Neural progenitor cell (in vitro differentiated cells): ENCODE data around the gene RBM15. TPM values are rescaled to one million over a fixed set of nuclear protein-coding genes. Genes with fewer than 3 reads are reported as not detected.

ENCODE experiments used
- DNase-seq: peaks from one replicate; pipeline ENCODE4 v3.0.0-alpha.2; 2016; ENCODE audit warnings: low spot score
- H2AFZ ChIP-seq: fragments of 200-600 bp; sonication (generic); replicated peaks from 2 replicates; pipeline ENCODE4 v1.6.1; 2016; ENCODE audit warnings: antibody characterized with exemption
- H3F3A ChIP-seq: fragments of 200-600 bp; sonication (generic); 2 replicates; pipeline ENCODE4 v1.6.1; 2016; ENCODE audit warnings: antibody characterized with exemption, low read depth
- H3K27ac ChIP-seq: fragments of 200-600 bp; sonication (generic); 2 replicates; pipeline ENCODE4 v1.5.1; 2016; ENCODE audit warnings: mild to moderate bottlenecking
- H3K27me3 ChIP-seq: fragments of 200-600 bp; sonication (generic); 2 replicates; pipeline ENCODE4 v1.6.1; 2016; ENCODE audit warnings: mild to moderate bottlenecking, moderate library complexity
- H3K36me3 ChIP-seq: fragments of 200-600 bp; sonication (generic); 2 replicates; pipeline ENCODE4 v1.5.1; 2016
- H3K4me1 ChIP-seq: fragments of 200-600 bp; sonication (generic); 2 replicates; pipeline ENCODE4 v1.6.1; 2016; ENCODE audit warnings: mixed run types
- H3K4me2 ChIP-seq: fragments of 200-600 bp; sonication (generic); 2 replicates; pipeline ENCODE4 v1.6.1; 2016
- H3K4me3 ChIP-seq: fragments of 200-600 bp; sonication (generic); 2 replicates; pipeline ENCODE4 v1.5.1; 2016
- H3K79me2 ChIP-seq: fragments of 200-600 bp; sonication (generic); 2 replicates; pipeline ENCODE4 v1.6.1; 2016; ENCODE audit warnings: low read depth
- H3K9ac ChIP-seq: fragments of 200-600 bp; sonication (generic); 2 replicates; pipeline ENCODE4 v1.6.1; 2016
- H3K9me3 ChIP-seq: fragments of 200-600 bp; sonication (generic); 2 replicates; pipeline ENCODE4 v1.5.1; 2016; ENCODE audit warnings: low read depth
- H4K20me1 ChIP-seq: fragments of 200-600 bp; sonication (generic); 2 replicates; pipeline ENCODE4 v1.6.1; 2016; ENCODE audit warnings: low read depth
- H3K27ac Mint-ChIP-seq: 3 replicates; pipeline ENCODE4 v1.8.0; 2021; ENCODE audit warnings: mixed read lengths
- H3K27me3 Mint-ChIP-seq: 2 replicates; pipeline ENCODE4 v1.8.0; 2022; ENCODE audit warnings: low read depth, mild to moderate bottlenecking, inconsistent platforms, moderate library complexity, mixed read lengths; ENCODE audit not compliant: insufficient read depth
- H3K36me3 Mint-ChIP-seq: 3 replicates; pipeline ENCODE4 v1.8.0; 2021; ENCODE audit warnings: mixed read lengths
- H3K4me1 Mint-ChIP-seq: 3 replicates; pipeline ENCODE4 v1.8.0; 2021; ENCODE audit warnings: mixed read lengths
- H3K4me3 Mint-ChIP-seq: 3 replicates; pipeline ENCODE4 v1.8.0; 2021; ENCODE audit warnings: mild to moderate bottlenecking, moderate library complexity, mixed read lengths
- H3K9me3 Mint-ChIP-seq: 3 replicates; pipeline ENCODE4 v1.8.0; 2020; ENCODE audit warnings: mixed read lengths
- CTCF ChIP-seq: fragments of 200-600 bp; sonication (generic); IDR thresholded peaks from 2 replicates; pipeline ENCODE4 v1.5.1; 2017; ENCODE audit warnings: antibody characterized with exemption, mild to moderate bottlenecking
- EZH2 ChIP-seq: fragments of 200-600 bp; sonication (generic); IDR thresholded peaks from 2 replicates; pipeline ENCODE4 v1.6.1; 2017; ENCODE audit warnings: antibody characterized with exemption, mild to moderate bottlenecking, moderate library complexity
- EZH2phosphoT487 ChIP-seq: fragments of 200-600 bp; sonication (generic); IDR thresholded peaks from 2 replicates; pipeline ENCODE4 v1.6.1; 2017; ENCODE audit warnings: antibody characterized with exemption
- total RNA-seq: library from RNA; depleted of rRNA; stranded (reverse); fragments of >200 nt; gene quantifications from 2 replicates; pipeline ENCODE4 v1.2.3, GENCODE V29; 2015; ENCODE audit warnings: low replicate concordance

Gene RBM15
- total RNA-seq, 1 donor from 2014 or later = 66.9 TPM

GRCh38 chr1:110316735-110317134, 22.4 kb upstream of the RBM15 start:
- TF ChIP-seq CTCF (no peak), EZH2 (no peak), EZH2phosphoT487 (no peak)
- Histone ChIP-seq H3K9me3 (no peaks in the 10 kb centered on the region), H3K27ac (no peak overlapping the region), H4K20me1 (no peaks in the 10 kb centered on the region), H3K36me3 (no peaks in the 10 kb centered on the region), H3K27me3 (no peaks in the 10 kb centered on the region), H3F3A (no peaks in the 10 kb centered on the region), H2AFZ (no peak overlapping the region), H3K79me2 (no peaks in the 10 kb centered on the region), H3K4me3 (no peak overlapping the region), H3K4me1 (no peaks in the 10 kb centered on the region), H3K9ac (no peak overlapping the region), H3K4me2 (no peak overlapping the region)
- Mint-ChIP-seq H3K27ac (no peak overlapping the region), H3K27me3 (peaks cover 4% of the 10 kb centered on the region), H3K4me1 (peaks cover 5% of the 10 kb centered on the region), H3K36me3 (no peaks in the 10 kb centered on the region), H3K4me3 (no peak overlapping the region), H3K9me3 (no peaks in the 10 kb centered on the region)
- DNase-seq = no peak

- Histone ChIP-seq H2AFZ (no peak overlapping the region), H3K36me3 (no peaks in the 10 kb centered on the region), H3K4me3 (no peak overlapping the region), H3K79me2 (no peaks in the 10 kb centered on the region), H3K9ac (no peak overlapping the region), H4K20me1 (no peaks in the 10 kb centered on the region), H3K9me3 (no peaks in the 10 kb centered on the region), H3K4me2 (no peak overlapping the region), H3K4me1 (no peaks in the 10 kb centered on the region), H3F3A (no peaks in the 10 kb centered on the region), H3K27me3 (no peaks in the 10 kb centered on the region), H3K27ac (no peak overlapping the region)
- no peaks in the 10 kb centered on the region for H3K4me1 Mint-ChIP-seq
- TF ChIP-seq EZH2phosphoT487 = no peak
- no peak for TF ChIP-seq EZH2
- TF ChIP-seq CTCF = no peak
- no peaks in the 10 kb centered on the region for H3K9me3 Mint-ChIP-seq
- DNase-seq = no peak
- no peak overlapping the region for H3K27ac Mint-ChIP-seq
- H3K27me3 Mint-ChIP-seq = peaks cover 2% of the 10 kb centered on the region
- no peak overlapping the region for H3K4me3 Mint-ChIP-seq
- no peaks in the 10 kb centered on the region for H3K36me3 Mint-ChIP-seq
Observed at GRCh38 chr1:110318046-110318445, 21.1 kb upstream of the RBM15 start.

- Histone ChIP-seq H3F3A (no peaks in the 10 kb centered on the region), H3K27me3 (no peaks in the 10 kb centered on the region), H3K4me1 (no peaks in the 10 kb centered on the region), H4K20me1 (no peaks in the 10 kb centered on the region), H3K4me3 (no peak overlapping the region), H3K79me2 (no peaks in the 10 kb centered on the region), H3K9me3 (no peaks in the 10 kb centered on the region), H2AFZ (no peak overlapping the region), H3K4me2 (no peak overlapping the region), H3K9ac (no peak overlapping the region), H3K27ac (no peak overlapping the region), H3K36me3 (no peaks in the 10 kb centered on the region)
- Mint-ChIP-seq H3K36me3 (no peaks in the 10 kb centered on the region), H3K4me1 (no peaks in the 10 kb centered on the region), H3K27me3 (peaks cover 2% of the 10 kb centered on the region), H3K9me3 (no peaks in the 10 kb centered on the region), H3K27ac (no peak overlapping the region), H3K4me3 (no peak overlapping the region)
- DNase-seq = no peak
- TF ChIP-seq EZH2 (no peak), CTCF (no peak), EZH2phosphoT487 (no peak)
Observed at GRCh38 chr1:110319332-110320167, 19.6 kb upstream of the RBM15 start.
